Liver (tissue), 9 donors: Measurements from ENCODE around the gene ADGRA3. TPM values are rescaled to one million over a fixed set of nuclear protein-coding genes. Genes with fewer than 3 reads are reported as not detected.

ENCODE experiments used
- DNase-seq: peaks from one replicate; pipeline ENCODE4 v3.0.0-alpha.2; 2017; ENCODE audit warnings: low spot score
- H3K27ac ChIP-seq, 2 donors: one replicate each; pipeline ENCODE4 v1.7.0; 2013; ENCODE audit warnings: inconsistent platforms in 2 of 2, low read length in 2 of 2, control low read depth in 1 of 2, low read depth in 1 of 2, mild to moderate bottlenecking in 1 of 2
- H3K27me3 ChIP-seq, 4 donors: one replicate each; pipeline versions ENCODE4 v1.6.1 to v1.7.0; 2013; ENCODE audit warnings: low read length in 3 of 4, inconsistent platforms in 1 of 4, mild to moderate bottlenecking in 1 of 4, moderate library complexity in 1 of 4; ENCODE audit not compliant: control insufficient read depth in 4 of 4, insufficient read depth in 4 of 4
- H3K36me3 ChIP-seq, 4 donors: one replicate each; pipeline versions ENCODE4 v1.6.1 to v1.7.0; 2013; ENCODE audit warnings: low read length in 3 of 4, mild to moderate bottlenecking in 3 of 4, low read depth in 1 of 4, moderate library complexity in 1 of 4; ENCODE audit not compliant: control insufficient read depth in 4 of 4, insufficient read depth in 3 of 4
- H3K4me1 ChIP-seq, 4 donors: one replicate each; pipeline versions ENCODE4 v1.6.1 to v1.7.0; 2013; ENCODE audit warnings: low read length in 3 of 4, mild to moderate bottlenecking in 3 of 4, moderate library complexity in 1 of 4; ENCODE audit not compliant: control insufficient read depth in 4 of 4, insufficient read depth in 4 of 4
- H3K4me3 ChIP-seq, 3 donors: one replicate each; pipeline versions ENCODE4 v1.6.1 to v1.7.0; 2013; ENCODE audit warnings: low read length in 3 of 3, control low read depth in 1 of 3, low read depth in 1 of 3, mild to moderate bottlenecking in 1 of 3
- H3K9ac ChIP-seq, 2 donors: one replicate each; pipeline ENCODE4 v1.7.0; 2013; ENCODE audit warnings: low read length in 2 of 2, mild to moderate bottlenecking in 2 of 2, moderate library complexity in 2 of 2, control low read depth in 1 of 2, low read depth in 1 of 2
- H3K9me3 ChIP-seq, 4 donors: one replicate each; pipeline versions ENCODE4 v1.6.1 to v1.7.0; 2013; ENCODE audit warnings: low read length in 3 of 4; ENCODE audit not compliant: control insufficient read depth in 4 of 4
- ATF3 ChIP-seq: IDR thresholded peaks from 2 replicates; pipeline ENCODE4 v1.6.1; 2016; ENCODE audit warnings: antibody characterized with exemption
- EGR1 ChIP-seq, 2 donors: IDR thresholded peaks; 2 replicates each; pipeline ENCODE4 v1.6.1; 2016 to 2018; ENCODE audit warnings: antibody characterized with exemption in 2 of 2, low read depth in 2 of 2
- FOXA2 ChIP-seq: IDR thresholded peaks from 2 replicates; pipeline ENCODE4 v1.6.1; 2016; ENCODE audit warnings: antibody characterized with exemption
- HNF4A ChIP-seq, 2 donors: conservative IDR thresholded peaks; 2 replicates each; pipeline ENCODE4 v1.6.1; 2016; ENCODE audit warnings: antibody characterized with exemption in 2 of 2, mild to moderate bottlenecking in 2 of 2
- HNF4G ChIP-seq: IDR thresholded peaks from 2 replicates; pipeline ENCODE4 v1.6.1; 2016; ENCODE audit warnings: antibody characterized with exemption
- JUND ChIP-seq, 2 donors: IDR thresholded peaks; 2 replicates each; pipeline ENCODE4 v1.6.1; 2016; ENCODE audit warnings: antibody characterized with exemption in 2 of 2
- NR2F2 ChIP-seq: IDR thresholded peaks from 2 replicates; pipeline ENCODE4 v1.6.1; 2016; ENCODE audit warnings: antibody characterized with exemption
- REST ChIP-seq: IDR thresholded peaks from 2 replicates; pipeline ENCODE4 v1.6.1; 2016; ENCODE audit warnings: antibody characterized with exemption, mild to moderate bottlenecking
- SP1 ChIP-seq: IDR thresholded peaks from 2 replicates; pipeline ENCODE4 v1.6.1; 2018; ENCODE audit warnings: antibody characterized with exemption, mild to moderate bottlenecking
- TAF1 ChIP-seq: conservative IDR thresholded peaks from 2 replicates; pipeline ENCODE4 v1.6.1; 2016; ENCODE audit warnings: antibody characterized with exemption, mild to moderate bottlenecking
- YY1 ChIP-seq: IDR thresholded peaks from 2 replicates; pipeline ENCODE4 v1.6.1; 2016; ENCODE audit warnings: antibody characterized with exemption, mild to moderate bottlenecking
- WGBS: extraction: QIAGEN DNeasy Blood & Tissue Kit; methylation state at CpG from one replicate; pipeline ENCODE4 v1.1.7; 2013; 5-methylcytosine and 5-hydroxymethylcytosine counted together
- polyA plus RNA-seq, 2 donors: library from polyadenylated mRNA; stranded (reverse) in 1 of 2; unstranded in 1 of 2; fragments of 200-250 nt in 1 of 2; fragments of >200 nt in 1 of 2; fragmentation: Nextera tagmentation in 1 of 2; extraction: Ambion mirVana in 1 of 2; gene quantifications; one replicate each; pipeline versions ENCODE4 v1.2.1 to v1.2.3, GENCODE V29; 2013 to 2015
- total RNA-seq, 2 donors: library from RNA; depleted of rRNA; stranded (reverse); fragments of >200 nt; gene quantifications; one replicate each; pipeline ENCODE4 v1.2.3, GENCODE V29; 2014
- TF ChIP-seq, protein P1 (sequence below): IDR thresholded peaks from 2 replicates; pipeline ENCODE4 v1.6.1; 2016; ENCODE audit warnings: antibody characterized with exemption
- TF ChIP-seq, protein P2 (sequence below): fragments of 150-350 bp; IDR thresholded peaks from 2 replicates; pipeline ENCODE4 v1.5.1; 2017; ENCODE audit warnings: improper control_type of control experiment, low read depth, low read length; ENCODE audit not compliant: missing input control
- donor health status: healthy.
- donor health status: healthy.
- donor health status: healthy.
- donor health status: healthy.
- donor health status: healthy.

The ADGRA3 gene
- total and polyA plus RNA-seq, 4 donors: 15.2 to 239 (median 32.6) TPM

- H3K9me3 ChIP-seq: no peaks in the 10 kb centered on the region
- H3K4me3 ChIP-seq: no peak overlapping the region
- peaks cover 0 to 22% (median 20%) of the 10 kb centered on the region in 4 donors for H3K36me3 ChIP-seq
- TF ChIP-seq JUND (IDR thresholded peaks at IDR 0.05) (no peak), NR2F2 (no peak), FOXA2 (no peak), TAF1 (no peak), ATF3 (no peak), HNF4A (conservative IDR thresholded peaks at IDR 0.05) (no peak), SP1 (no peak), YY1 (no peak)
- TF ChIP-seq, protein P1, sequence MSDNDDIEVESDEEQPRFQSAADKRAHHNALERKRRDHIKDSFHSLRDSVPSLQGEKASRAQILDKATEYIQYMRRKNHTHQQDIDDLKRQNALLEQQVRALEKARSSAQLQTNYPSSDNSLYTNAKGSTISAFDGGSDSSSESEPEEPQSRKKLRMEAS: no peak
- TF ChIP-seq, protein P2, sequence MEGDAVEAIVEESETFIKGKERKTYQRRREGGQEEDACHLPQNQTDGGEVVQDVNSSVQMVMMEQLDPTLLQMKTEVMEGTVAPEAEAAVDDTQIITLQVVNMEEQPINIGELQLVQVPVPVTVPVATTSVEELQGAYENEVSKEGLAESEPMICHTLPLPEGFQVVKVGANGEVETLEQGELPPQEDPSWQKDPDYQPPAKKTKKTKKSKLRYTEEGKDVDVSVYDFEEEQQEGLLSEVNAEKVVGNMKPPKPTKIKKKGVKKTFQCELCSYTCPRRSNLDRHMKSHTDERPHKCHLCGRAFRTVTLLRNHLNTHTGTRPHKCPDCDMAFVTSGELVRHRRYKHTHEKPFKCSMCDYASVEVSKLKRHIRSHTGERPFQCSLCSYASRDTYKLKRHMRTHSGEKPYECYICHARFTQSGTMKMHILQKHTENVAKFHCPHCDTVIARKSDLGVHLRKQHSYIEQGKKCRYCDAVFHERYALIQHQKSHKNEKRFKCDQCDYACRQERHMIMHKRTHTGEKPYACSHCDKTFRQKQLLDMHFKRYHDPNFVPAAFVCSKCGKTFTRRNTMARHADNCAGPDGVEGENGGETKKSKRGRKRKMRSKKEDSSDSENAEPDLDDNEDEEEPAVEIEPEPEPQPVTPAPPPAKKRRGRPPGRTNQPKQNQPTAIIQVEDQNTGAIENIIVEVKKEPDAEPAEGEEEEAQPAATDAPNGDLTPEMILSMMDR: no peak
- no peak overlapping the region for H3K9ac ChIP-seq
- H3K27ac ChIP-seq: no peak overlapping the region
- no peaks in the 10 kb centered on the region for H3K27me3 ChIP-seq
- H3K4me1 ChIP-seq: peaks cover 0 to 4% (median 0%) of the 10 kb centered on the region in 4 donors
- DNase-seq: no peak
- WGBS: 80% methylated on average over 4 of the region's 4 CpGs
Measured at GRCh38 chr4:22413471-22413870, 102.4 kb downstream of the ADGRA3 start.

DNA sequence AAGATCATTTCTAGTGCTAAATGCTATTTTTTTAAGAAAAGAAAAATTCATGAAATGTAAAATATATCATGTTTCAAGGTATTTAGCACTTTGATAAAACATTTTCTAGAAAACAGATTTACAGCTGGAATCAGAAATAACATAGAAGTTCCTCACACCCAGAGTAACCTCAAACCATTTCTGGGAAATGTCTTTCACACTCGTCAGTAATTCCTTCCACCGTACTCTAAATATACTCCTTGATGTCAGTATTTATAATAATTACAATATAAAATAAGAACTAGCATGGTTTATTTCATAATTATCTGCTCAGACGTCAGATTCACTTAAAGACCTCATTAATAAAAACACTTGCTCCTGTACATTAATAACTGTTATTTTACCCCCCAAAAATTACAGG, 103.9 kb downstream of the ADGRA3 start:
- Histone ChIP-seq H3K27me3 (no peaks in the 10 kb centered on the region), H3K36me3 (peaks cover 0 to 22% (median 18%) of the 10 kb centered on the region in 4 donors), H3K27ac (no peak overlapping the region), H3K9ac (no peak overlapping the region), H3K4me3 (no peak overlapping the region), H3K4me1 (peaks cover 0 to 4% (median 0%) of the 10 kb centered on the region in 4 donors), H3K9me3 (no peaks in the 10 kb centered on the region)
- TF ChIP-seq HNF4G (no peak), EGR1 (IDR thresholded peaks at IDR 0.05; ENCODE audit: low read depth in 2 of 2) (no peak), JUND (IDR thresholded peaks at IDR 0.05) (no peak), YY1 (no peak), ATF3 (no peak), SP1 (no peak), REST (no peak), TAF1 (no peak)
- DNase-seq: no peak
- WGBS: 88% methylated on average over 3 of the region's 3 CpGs
